NCI-H524 treated with DMSO at 0.1 percent for 48 hours (cell line): ENCODE measurements around the gene ACVR1C.
"Not testable (repeated sequence)": the region's sequence is repeated elsewhere in the genome, so short reads cannot be mapped to it uniquely, and the experiment has no call there.

ENCODE experiments used
- DNase-seq: peaks from one replicate; lab custom pipeline; 2025; lab: John Stamatoyannopoulos, UW

Gene ACVR1C

GRCh38 chr2:157572725-157573124 lies 55.9 kb downstream of the ACVR1C start:
- DNase-seq: no peak

- not testable (repeated sequence) for DNase-seq
Observed at GRCh38 chr2:157566623-157567022, 62.0 kb downstream of the ACVR1C start.

- not testable (repeated sequence) for DNase-seq
Observed at GRCh38 chr2:157566113-157566512, 62.6 kb downstream of the ACVR1C start.

GRCh38 chr2:157565550-157565949 lies 63.1 kb downstream of the ACVR1C start:
- no peak for DNase-seq

GRCh38 chr2:157559890-157560289 lies 68.8 kb downstream of the ACVR1C start:
- no peak for DNase-seq

- DNase-seq: no peak
Observed at GRCh38 chr2:157559461-157559860, 69.2 kb downstream of the ACVR1C start.

GRCh38 chr2:157559061-157559460 lies 69.6 kb downstream of the ACVR1C start:
- no peak for DNase-seq

GRCh38 chr2:157557770-157558169 lies 70.9 kb downstream of the ACVR1C start:
- DNase-seq: no peak

GRCh38 chr2:157540102-157540501 lies 88.6 kb downstream of the ACVR1C start:
- no peak for DNase-seq

- DNase-seq: no peak
Observed at GRCh38 chr2:157538064-157538463, 90.6 kb downstream of the ACVR1C start.

- no peak for DNase-seq
Observed at GRCh38 chr2:157536815-157537214, 91.8 kb downstream of the ACVR1C start.

GRCh38 chr2:157528963-157529751 lies 99.5 kb downstream of the ACVR1C start:
- no peak for DNase-seq

GRCh38 chr2:157526070-157526469 lies 102.6 kb downstream of the ACVR1C start:
- no peak for DNase-seq

- DNase-seq: no peak
Observed at GRCh38 chr2:157523270-157524247, 105.1 kb downstream of the ACVR1C start.

- not testable (repeated sequence) for DNase-seq
Observed at GRCh38 chr2:157514966-157515365, 113.7 kb downstream of the ACVR1C start.

GRCh38 chr2:157509744-157510143 lies 118.9 kb downstream of the ACVR1C start:
- DNase-seq: no peak

- no peak for DNase-seq
Observed at GRCh38 chr2:157508676-157509075, 120.0 kb downstream of the ACVR1C start.

GRCh38 chr2:157506586-157506985 lies 122.1 kb downstream of the ACVR1C start:
- DNase-seq: no peak

- no peak for DNase-seq
Observed at GRCh38 chr2:157504623-157505022, 124.0 kb downstream of the ACVR1C start.

- DNase-seq: no peak
Observed at GRCh38 chr2:157501026-157501425, 127.6 kb downstream of the ACVR1C start.

- DNase-seq: no peak
Observed at GRCh38 chr2:157500334-157500733, 128.3 kb downstream of the ACVR1C start.

- DNase-seq: no peak
Observed at GRCh38 chr2:157498483-157498882, 130.2 kb downstream of the ACVR1C start.
